ENCODE data around the gene USHBP1. TPM values are rescaled to one million over a fixed set of nuclear protein-coding genes. Genes with fewer than 3 reads are reported as not detected.
A peak's percentile ranks its signal among the peaks of the same experiment; 100 is the strongest.
"Not testable (repeated sequence)": the region's sequence is repeated elsewhere in the genome, so short reads cannot be mapped to it uniquely, and the experiment has no call there.

USHBP1 gene
- total RNA-seq, 1 donor from 2014 or later: 0.29 TPM

DNA sequence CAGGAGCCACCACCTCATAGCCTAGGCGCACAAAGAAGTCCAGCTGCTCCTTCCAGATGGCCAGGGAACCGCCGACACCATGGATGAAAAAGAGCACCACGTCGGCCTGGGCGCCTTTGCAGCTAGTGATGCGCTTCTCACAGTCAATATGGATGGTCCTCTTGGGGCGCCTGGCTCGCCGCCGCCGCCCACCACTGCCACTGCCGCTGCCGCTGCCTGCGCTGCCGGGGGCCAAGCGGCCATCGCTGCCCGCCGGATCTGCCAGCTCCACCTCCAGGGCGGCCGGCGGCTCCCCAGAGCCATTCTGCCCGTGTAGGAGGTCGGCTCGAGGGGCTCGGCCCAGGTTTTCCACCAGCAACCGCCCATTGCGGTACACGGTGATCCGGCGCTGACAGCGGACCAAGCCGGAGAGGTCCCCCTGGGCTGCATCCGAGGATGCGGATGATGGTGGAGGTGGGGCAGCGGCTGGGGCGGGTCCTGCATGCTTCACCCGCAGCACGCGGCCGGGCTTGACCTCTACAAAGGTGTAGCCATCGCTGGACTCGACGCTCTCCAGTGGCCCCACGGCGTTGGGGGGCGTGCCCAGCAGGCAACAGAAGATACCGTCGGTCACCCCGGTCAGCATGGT, 36.6 kb upstream of the USHBP1 start:
- H3K27me3 Mint-ChIP-seq: no peaks in the 10 kb centered on the region
- H3K9me3 Mint-ChIP-seq: no peaks in the 10 kb centered on the region
- H3K36me3 Mint-ChIP-seq: peaks cover 3% of the 10 kb centered on the region
- H3K4me3 Mint-ChIP-seq: no peak overlapping the region
- H3K4me1 Mint-ChIP-seq (ENCODE audit: unreplicated experiment): peaks cover 10% of the 10 kb centered on the region
- H3K27ac Mint-ChIP-seq: no peak overlapping the region
- TF ChIP-seq, protein P1, sequence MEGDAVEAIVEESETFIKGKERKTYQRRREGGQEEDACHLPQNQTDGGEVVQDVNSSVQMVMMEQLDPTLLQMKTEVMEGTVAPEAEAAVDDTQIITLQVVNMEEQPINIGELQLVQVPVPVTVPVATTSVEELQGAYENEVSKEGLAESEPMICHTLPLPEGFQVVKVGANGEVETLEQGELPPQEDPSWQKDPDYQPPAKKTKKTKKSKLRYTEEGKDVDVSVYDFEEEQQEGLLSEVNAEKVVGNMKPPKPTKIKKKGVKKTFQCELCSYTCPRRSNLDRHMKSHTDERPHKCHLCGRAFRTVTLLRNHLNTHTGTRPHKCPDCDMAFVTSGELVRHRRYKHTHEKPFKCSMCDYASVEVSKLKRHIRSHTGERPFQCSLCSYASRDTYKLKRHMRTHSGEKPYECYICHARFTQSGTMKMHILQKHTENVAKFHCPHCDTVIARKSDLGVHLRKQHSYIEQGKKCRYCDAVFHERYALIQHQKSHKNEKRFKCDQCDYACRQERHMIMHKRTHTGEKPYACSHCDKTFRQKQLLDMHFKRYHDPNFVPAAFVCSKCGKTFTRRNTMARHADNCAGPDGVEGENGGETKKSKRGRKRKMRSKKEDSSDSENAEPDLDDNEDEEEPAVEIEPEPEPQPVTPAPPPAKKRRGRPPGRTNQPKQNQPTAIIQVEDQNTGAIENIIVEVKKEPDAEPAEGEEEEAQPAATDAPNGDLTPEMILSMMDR (conservative IDR thresholded peaks at IDR 0.05): no peak
- DNase-seq (ENCODE audit: extremely low spot score, unreplicated experiment): peak; percentile 66

DNA sequence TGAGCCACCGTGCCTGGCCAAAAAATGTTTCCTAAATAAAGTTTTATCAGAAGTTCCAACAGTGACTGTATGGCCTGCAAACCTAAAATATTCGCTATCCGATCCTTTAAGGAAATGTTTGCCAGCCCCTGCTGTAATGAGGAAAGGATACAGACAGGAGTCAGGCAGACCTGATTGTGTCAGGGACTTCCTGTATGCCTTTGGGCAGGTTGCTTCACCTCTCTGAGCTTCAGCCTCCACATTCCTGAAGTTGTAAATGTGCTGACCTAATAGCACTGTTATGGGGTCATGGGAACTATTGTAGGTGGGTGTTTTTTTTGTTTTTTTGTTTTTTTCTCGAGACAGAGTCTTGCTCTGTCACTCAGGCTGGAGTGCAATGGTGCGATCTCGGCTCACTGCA, 32.4 kb upstream of the USHBP1 start:
- Mint-ChIP-seq H3K4me1 (ENCODE audit: unreplicated experiment) (peaks cover 4% of the 10 kb centered on the region), H3K4me3 (no peak overlapping the region), H3K27ac (no peak overlapping the region), H3K9me3 (no peaks in the 10 kb centered on the region), H3K27me3 (no peaks in the 10 kb centered on the region), H3K36me3 (peaks cover 3% of the 10 kb centered on the region)
- DNase-seq (ENCODE audit: extremely low spot score, unreplicated experiment): no peak
- TF ChIP-seq, protein P1 (conservative IDR thresholded peaks at IDR 0.05): no peak

DNA sequence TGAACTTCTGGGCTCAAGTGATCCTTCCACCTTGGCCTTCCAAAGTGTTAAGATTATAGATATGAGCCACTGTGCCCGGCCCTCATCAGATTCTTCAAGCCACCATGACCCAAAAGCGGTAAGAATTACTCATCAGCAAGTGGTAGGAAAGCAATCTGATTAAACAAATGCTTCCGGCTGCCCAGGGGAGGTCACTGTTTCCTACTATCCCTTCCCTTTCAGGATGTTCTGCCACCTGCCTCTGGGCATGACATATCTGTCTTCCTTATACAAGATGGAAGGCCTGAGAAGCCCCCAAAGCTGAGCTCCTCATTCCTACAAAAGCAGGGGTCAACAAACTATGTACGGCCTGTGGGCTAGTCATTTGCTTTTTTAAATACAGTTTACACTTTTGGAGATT, 31.7 kb upstream of the USHBP1 start:
- Mint-ChIP-seq H3K9me3 (no peaks in the 10 kb centered on the region), H3K4me1 (ENCODE audit: unreplicated experiment) (peaks cover 4% of the 10 kb centered on the region), H3K4me3 (no peak overlapping the region), H3K27me3 (no peaks in the 10 kb centered on the region), H3K36me3 (peaks cover 3% of the 10 kb centered on the region), H3K27ac (no peak overlapping the region)
- DNase-seq (ENCODE audit: extremely low spot score, unreplicated experiment): no peak
- TF ChIP-seq, protein P1 (conservative IDR thresholded peaks at IDR 0.05): no peak

DNA sequence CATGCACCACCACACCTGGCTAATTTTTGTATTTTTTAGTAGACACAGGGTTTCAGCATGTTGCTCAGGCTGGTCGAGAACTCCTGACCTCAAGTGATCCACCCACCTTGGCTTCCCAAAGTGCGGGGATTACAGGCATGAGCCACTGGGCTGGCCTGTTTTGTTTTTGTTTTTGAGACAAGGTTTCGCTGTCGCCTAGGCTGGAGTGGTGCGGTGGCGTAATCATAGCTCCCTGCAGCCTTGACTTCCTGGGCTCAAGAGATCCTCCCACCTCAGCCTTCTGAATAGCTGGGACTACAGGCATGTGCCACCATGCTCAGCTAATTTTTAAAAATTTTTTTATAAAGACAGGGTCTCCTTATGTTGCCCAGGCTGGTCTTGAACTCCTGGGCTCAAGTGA, 31.0 kb upstream of the USHBP1 start:
- H3K27me3 Mint-ChIP-seq; H3K27ac Mint-ChIP-seq; H3K36me3 Mint-ChIP-seq; DNase-seq (ENCODE audit: extremely low spot score, unreplicated experiment); H3K4me1 Mint-ChIP-seq (ENCODE audit: unreplicated experiment); H3K9me3 Mint-ChIP-seq; H3K4me3 Mint-ChIP-seq: not testable (repeated sequence)

DNA sequence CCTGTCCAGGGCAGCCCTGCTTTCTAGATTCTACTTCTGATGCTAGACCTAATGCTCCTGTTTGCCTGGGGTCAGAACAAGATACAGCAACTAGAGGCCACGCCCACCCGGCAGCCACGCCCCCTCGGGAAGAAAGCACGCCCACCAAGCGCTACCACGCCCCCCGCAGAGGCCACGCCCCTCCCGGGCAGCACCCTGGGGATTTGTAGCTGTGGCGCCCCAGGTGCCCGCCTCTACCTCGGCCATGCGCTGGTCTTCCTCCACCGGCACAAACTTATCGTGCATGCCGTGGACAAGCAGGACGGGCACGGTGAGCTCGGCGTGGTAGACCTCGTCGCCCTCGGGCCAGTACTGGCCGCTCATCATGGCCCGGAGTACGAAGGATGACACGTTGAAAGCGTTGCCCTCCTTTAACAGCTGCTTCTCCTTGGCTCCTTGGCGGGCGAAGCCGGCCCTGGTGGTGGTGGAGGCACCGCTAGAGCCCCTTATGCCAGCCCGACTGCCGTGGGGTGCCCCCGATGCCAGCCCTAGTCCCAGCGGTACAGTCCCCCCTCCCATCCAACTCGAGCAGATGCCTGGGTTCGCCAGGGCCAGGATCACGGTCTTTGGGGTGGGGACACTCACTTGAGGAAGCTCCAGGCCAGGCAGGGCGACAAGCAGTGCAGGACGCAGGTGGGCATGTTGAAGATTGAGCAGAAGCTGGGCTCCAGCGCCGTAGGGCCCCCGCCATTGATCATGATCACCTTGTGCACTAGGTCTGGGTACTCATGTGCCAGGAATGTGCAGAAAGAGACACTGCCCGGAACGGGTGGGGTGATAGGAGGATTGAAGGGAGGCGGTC, 29.7 kb upstream of the USHBP1 start:
- H3K36me3 Mint-ChIP-seq: peaks cover 3% of the 10 kb centered on the region
- no peak for DNase-seq (ENCODE audit: extremely low spot score, unreplicated experiment)
- H3K27ac Mint-ChIP-seq: no peak overlapping the region
- TF ChIP-seq, protein P1 (conservative IDR thresholded peaks at IDR 0.05): no peak
- H3K9me3 Mint-ChIP-seq: no peaks in the 10 kb centered on the region
- H3K4me1 Mint-ChIP-seq (ENCODE audit: unreplicated experiment): peaks cover 4% of the 10 kb centered on the region
- no peak overlapping the region for H3K4me3 Mint-ChIP-seq
- H3K27me3 Mint-ChIP-seq: no peaks in the 10 kb centered on the region

DNA sequence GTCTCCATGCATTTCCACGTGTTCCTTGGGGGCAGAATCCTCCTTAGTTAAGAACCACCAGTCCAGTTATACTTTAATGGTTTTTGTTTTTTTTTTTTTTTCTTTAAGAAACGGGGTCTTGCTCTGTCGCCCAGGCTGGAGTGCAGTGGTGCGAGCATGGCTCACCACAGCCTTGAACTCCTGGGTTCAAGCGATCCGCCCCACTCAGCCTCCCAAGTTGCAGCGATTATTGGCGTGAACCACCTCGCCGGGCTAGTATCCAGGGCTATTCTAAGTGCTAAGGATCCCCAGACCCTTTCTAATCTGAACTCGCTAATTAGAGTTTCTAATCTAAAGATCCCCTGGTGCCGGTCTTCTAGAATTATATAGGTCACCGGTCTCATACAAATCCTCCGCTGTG, 29.1 kb upstream of the USHBP1 start:
- TF ChIP-seq, protein P1 (conservative IDR thresholded peaks at IDR 0.05): no peak
- Mint-ChIP-seq H3K27ac (no peak overlapping the region), H3K27me3 (no peaks in the 10 kb centered on the region), H3K9me3 (no peaks in the 10 kb centered on the region), H3K36me3 (peaks cover 3% of the 10 kb centered on the region), H3K4me3 (no peak overlapping the region), H3K4me1 (ENCODE audit: unreplicated experiment) (peaks cover 4% of the 10 kb centered on the region)
- DNase-seq (ENCODE audit: extremely low spot score, unreplicated experiment): no peak
